ENCODE results near the gene HSBP1L1. TPM values are rescaled to one million over a fixed set of nuclear protein-coding genes. Genes with fewer than 3 reads are reported as not detected.

The HSBP1L1 gene
- total and polyA plus RNA-seq, 9 donors: 2.6 to 5.6 (median 3.7) TPM

- 83% methylated on average over 8 of the region's 9 CpGs for WGBS (ENCODE audit: insufficient coverage)
- peaks cover 44% of the 10 kb centered on the region for H3K36me3 ChIP-seq (ENCODE audit: control insufficient read depth, insufficient read depth, low read length)
Observed at GRCh38 chr18:79971986-79972385, 7.5 kb downstream of the HSBP1L1 start.

GRCh38 chr18:79972720-79973119, 8.3 kb downstream of the HSBP1L1 start:
- no peak for DNase-seq
- H3K4me3 ChIP-seq (ENCODE audit: low read length): no peak overlapping the region
- H3K27me3 ChIP-seq (ENCODE audit: control insufficient read depth, insufficient read depth, low read length): no peaks in the 10 kb centered on the region
- no peaks in the 10 kb centered on the region for H3K9me3 ChIP-seq (replicated peaks; ENCODE audit: control insufficient read depth, low read depth, low read length)
- 75% methylated on average over 1 of the region's 3 CpGs for WGBS (ENCODE audit: insufficient coverage)
- no peak overlapping the region for H3K27ac ChIP-seq (ENCODE audit: low read length)
- H3K36me3 ChIP-seq (ENCODE audit: control insufficient read depth, insufficient read depth, low read length): peaks cover 45% of the 10 kb centered on the region
- H3K4me1 ChIP-seq (ENCODE audit: control insufficient read depth, insufficient read depth, low read length): no peaks in the 10 kb centered on the region

More at GRCh38 chr18:79971986-79972385, 7.5 kb downstream of the HSBP1L1 start:
- no peak overlapping the region for H3K27ac ChIP-seq (ENCODE audit: low read length)
- no peaks in the 10 kb centered on the region for H3K4me1 ChIP-seq (ENCODE audit: control insufficient read depth, insufficient read depth, low read length)
- no peak overlapping the region for H3K4me3 ChIP-seq (ENCODE audit: low read length)
- DNase-seq: no peak
- H3K27me3 ChIP-seq (ENCODE audit: control insufficient read depth, insufficient read depth, low read length): no peaks in the 10 kb centered on the region
- no peaks in the 10 kb centered on the region for H3K9me3 ChIP-seq (replicated peaks; ENCODE audit: control insufficient read depth, low read depth, low read length)

- peaks cover 48% of the 10 kb centered on the region for H3K36me3 ChIP-seq (ENCODE audit: control insufficient read depth, insufficient read depth, low read length)
- no peak for DNase-seq
- no peaks in the 10 kb centered on the region for H3K9me3 ChIP-seq (replicated peaks; ENCODE audit: control insufficient read depth, low read depth, low read length)
- no peaks in the 10 kb centered on the region for H3K4me1 ChIP-seq (ENCODE audit: control insufficient read depth, insufficient read depth, low read length)
- H3K27me3 ChIP-seq (ENCODE audit: control insufficient read depth, insufficient read depth, low read length): no peaks in the 10 kb centered on the region
- 93% methylated on average over 15 of the region's 16 CpGs for WGBS (ENCODE audit: insufficient coverage)
- H3K27ac ChIP-seq (ENCODE audit: low read length): no peak overlapping the region
- H3K4me3 ChIP-seq (ENCODE audit: low read length): no peak overlapping the region
Observed at GRCh38 chr18:79973517-79973916, 9.1 kb downstream of the HSBP1L1 start.

GRCh38 chr18:79974025-79974654, 9.7 kb downstream of the HSBP1L1 start:
- no peak overlapping the region for H3K27ac ChIP-seq (ENCODE audit: low read length)
- DNase-seq: no peak
- no peaks in the 10 kb centered on the region for H3K4me1 ChIP-seq (ENCODE audit: control insufficient read depth, insufficient read depth, low read length)
- no peak overlapping the region for H3K4me3 ChIP-seq (ENCODE audit: low read length)
- no CpG with 5 or more reads among the region's 4 CpGs for WGBS (ENCODE audit: insufficient coverage)
- H3K36me3 ChIP-seq (ENCODE audit: control insufficient read depth, insufficient read depth, low read length): peaks cover 48% of the 10 kb centered on the region
- no peaks in the 10 kb centered on the region for H3K9me3 ChIP-seq (replicated peaks; ENCODE audit: control insufficient read depth, low read depth, low read length)
- H3K27me3 ChIP-seq (ENCODE audit: control insufficient read depth, insufficient read depth, low read length): no peaks in the 10 kb centered on the region

- no peaks in the 10 kb centered on the region for H3K27me3 ChIP-seq (ENCODE audit: control insufficient read depth, insufficient read depth, low read length)
- DNase-seq: no peak
- no peaks in the 10 kb centered on the region for H3K4me1 ChIP-seq (ENCODE audit: control insufficient read depth, insufficient read depth, low read length)
- no peaks in the 10 kb centered on the region for H3K9me3 ChIP-seq (replicated peaks; ENCODE audit: control insufficient read depth, low read depth, low read length)
- peaks cover 51% of the 10 kb centered on the region for H3K36me3 ChIP-seq (ENCODE audit: control insufficient read depth, insufficient read depth, low read length)
- 100% methylated on average over 2 of the region's 4 CpGs for WGBS (ENCODE audit: insufficient coverage)
- no peak overlapping the region for H3K27ac ChIP-seq (ENCODE audit: low read length)
- H3K4me3 ChIP-seq (ENCODE audit: low read length): no peak overlapping the region
Observed at GRCh38 chr18:79975043-79975442, 10.6 kb downstream of the HSBP1L1 start.

GRCh38 chr18:79975985-79976680, 11.7 kb downstream of the HSBP1L1 start:
- Histone ChIP-seq H3K9me3 (replicated peaks; ENCODE audit: control insufficient read depth, low read depth, low read length) (no peaks in the 10 kb centered on the region), H3K4me1 (ENCODE audit: control insufficient read depth, insufficient read depth, low read length) (no peaks in the 10 kb centered on the region), H3K36me3 (ENCODE audit: control insufficient read depth, insufficient read depth, low read length) (peaks cover 48% of the 10 kb centered on the region), H3K4me3 (ENCODE audit: low read length) (no peak overlapping the region), H3K27ac (ENCODE audit: low read length) (no peak overlapping the region), H3K27me3 (ENCODE audit: control insufficient read depth, insufficient read depth, low read length) (no peaks in the 10 kb centered on the region)
- 97% methylated on average over 4 of the region's 14 CpGs for WGBS (ENCODE audit: insufficient coverage)
- DNase-seq: no peak

- Histone ChIP-seq H3K36me3 (ENCODE audit: control insufficient read depth, insufficient read depth, low read length) (peaks cover 46% of the 10 kb centered on the region), H3K27me3 (ENCODE audit: control insufficient read depth, insufficient read depth, low read length) (no peaks in the 10 kb centered on the region), H3K27ac (ENCODE audit: low read length) (no peak overlapping the region), H3K9me3 (replicated peaks; ENCODE audit: control insufficient read depth, low read depth, low read length) (no peaks in the 10 kb centered on the region), H3K4me3 (ENCODE audit: low read length) (no peak overlapping the region), H3K4me1 (ENCODE audit: control insufficient read depth, insufficient read depth, low read length) (no peaks in the 10 kb centered on the region)
- DNase-seq: no peak
- WGBS (ENCODE audit: insufficient coverage): 79% methylated on average over 5 of the region's 5 CpGs
Observed at GRCh38 chr18:79979843-79980242, 15.4 kb downstream of the HSBP1L1 start.

- DNase-seq: no peak
- Histone ChIP-seq H3K27me3 (ENCODE audit: control insufficient read depth, insufficient read depth, low read length) (no peaks in the 10 kb centered on the region), H3K4me1 (ENCODE audit: control insufficient read depth, insufficient read depth, low read length) (no peaks in the 10 kb centered on the region), H3K4me3 (ENCODE audit: low read length) (no peak overlapping the region), H3K9me3 (replicated peaks; ENCODE audit: control insufficient read depth, low read depth, low read length) (no peaks in the 10 kb centered on the region), H3K36me3 (ENCODE audit: control insufficient read depth, insufficient read depth, low read length) (peaks cover 44% of the 10 kb centered on the region), H3K27ac (ENCODE audit: low read length) (no peak overlapping the region)
- 82% methylated on average over 6 of the region's 13 CpGs for WGBS (ENCODE audit: insufficient coverage)
Observed at GRCh38 chr18:79980585-79980984, 16.1 kb downstream of the HSBP1L1 start.

- Histone ChIP-seq H3K9me3 (replicated peaks; ENCODE audit: control insufficient read depth, low read depth, low read length) (no peaks in the 10 kb centered on the region), H3K36me3 (ENCODE audit: control insufficient read depth, insufficient read depth, low read length) (peaks cover 33% of the 10 kb centered on the region), H3K27me3 (ENCODE audit: control insufficient read depth, insufficient read depth, low read length) (no peaks in the 10 kb centered on the region), H3K4me3 (ENCODE audit: low read length) (no peak overlapping the region), H3K27ac (ENCODE audit: low read length) (no peak overlapping the region), H3K4me1 (ENCODE audit: control insufficient read depth, insufficient read depth, low read length) (peaks cover 6% of the 10 kb centered on the region)
- WGBS (ENCODE audit: insufficient coverage): 78% methylated on average over 3 of the region's 6 CpGs
- DNase-seq: peak; percentile 21
Observed at GRCh38 chr18:79982736-79983135, 18.3 kb downstream of the HSBP1L1 start.

GRCh38 chr18:79983253-79983652, 18.8 kb downstream of the HSBP1L1 start:
- Histone ChIP-seq H3K27me3 (ENCODE audit: control insufficient read depth, insufficient read depth, low read length) (no peaks in the 10 kb centered on the region), H3K9me3 (replicated peaks; ENCODE audit: control insufficient read depth, low read depth, low read length) (no peaks in the 10 kb centered on the region), H3K4me1 (ENCODE audit: control insufficient read depth, insufficient read depth, low read length) (peaks cover 6% of the 10 kb centered on the region), H3K4me3 (ENCODE audit: low read length) (no peak overlapping the region), H3K36me3 (ENCODE audit: control insufficient read depth, insufficient read depth, low read length) (peaks cover 31% of the 10 kb centered on the region), H3K27ac (ENCODE audit: low read length) (no peak overlapping the region)
- 100% methylated on average over 2 of the region's 4 CpGs for WGBS (ENCODE audit: insufficient coverage)
- peak; percentile 32 for DNase-seq

Measured in muscle of leg (tissue), 11 donors.